H9 (cell line): ENCODE results near the gene TMC2. TPM values are rescaled to one million over a fixed set of nuclear protein-coding genes. Genes with fewer than 3 reads are reported as not detected.

Experiments
- DNase-seq: peaks from one replicate; pipeline ENCODE4 v3.0.0-alpha.2; 2017
- H2AFZ ChIP-seq: one replicate; pipeline ENCODE4 v1.6.1; 2013; ENCODE audit warnings: mild to moderate bottlenecking, low read length, control low read depth, moderate library complexity
- H2AK5ac ChIP-seq: 2 replicates; pipeline ENCODE4 v1.6.1; 2013; ENCODE audit warnings: low read length, control low read depth, mixed read lengths; ENCODE audit not compliant: insufficient read length
- H2BK120ac ChIP-seq: one replicate; pipeline ENCODE4 v1.6.1; 2013; ENCODE audit warnings: low read depth, mild to moderate bottlenecking, low read length, control low read depth, inconsistent platforms; ENCODE audit not compliant: poor library complexity, severe bottlenecking
- H2BK12ac ChIP-seq: 2 replicates; pipeline ENCODE4 v1.6.1; 2013; ENCODE audit warnings: low read length, control low read depth, mixed read lengths, low read depth; ENCODE audit not compliant: insufficient read length
- H2BK15ac ChIP-seq: 2 replicates; pipeline ENCODE4 v1.6.1; 2013; ENCODE audit warnings: low read depth, low read length, control low read depth
- H2BK20ac ChIP-seq: one replicate; pipeline ENCODE4 v1.6.1; 2013; ENCODE audit warnings: low read depth, mild to moderate bottlenecking, low read length, control low read depth, inconsistent platforms; ENCODE audit not compliant: poor library complexity, severe bottlenecking
- H2BK5ac ChIP-seq: 2 replicates; pipeline ENCODE4 v1.6.1; 2013; ENCODE audit warnings: low read length, control low read depth, mixed read lengths; ENCODE audit not compliant: insufficient read length
- H3K14ac ChIP-seq: 2 replicates; pipeline ENCODE4 v1.6.1; 2013; ENCODE audit warnings: low read length, control low read depth; ENCODE audit not compliant: insufficient read depth
- H3K18ac ChIP-seq: 2 replicates; pipeline ENCODE4 v1.6.1; 2013; ENCODE audit warnings: low read depth, mild to moderate bottlenecking, mixed read lengths, low read length, control low read depth; ENCODE audit not compliant: insufficient read length
- H3K23ac ChIP-seq: 2 replicates; pipeline ENCODE4 v1.6.1; 2013; ENCODE audit warnings: low read length, control low read depth, mixed read lengths, low read depth; ENCODE audit not compliant: insufficient read length
- H3K23me2 ChIP-seq: 2 replicates; pipeline ENCODE4 v1.6.1; 2013; ENCODE audit warnings: low read depth, mild to moderate bottlenecking, mixed read lengths, low read length, control low read depth; ENCODE audit not compliant: insufficient read length, poor library complexity, severe bottlenecking
- H3K27ac ChIP-seq: 2 replicates; pipeline ENCODE4 v1.5.1; 2013; ENCODE audit warnings: low read length, control low read depth, mixed read lengths, low read depth; ENCODE audit not compliant: insufficient read length
- H3K27me3 ChIP-seq: 2 replicates; pipeline ENCODE4 v1.6.1; 2013; ENCODE audit warnings: low read length, control low read depth, inconsistent platforms; ENCODE audit not compliant: insufficient read depth
- H3K4ac ChIP-seq: 2 replicates; pipeline ENCODE4 v1.6.1; 2013; ENCODE audit warnings: low read depth, mild to moderate bottlenecking, control low read depth, inconsistent platforms, low read length, moderate library complexity
- H3K4me1 ChIP-seq: 2 replicates; pipeline ENCODE4 v1.6.1; 2013; ENCODE audit warnings: low read length, control low read depth, inconsistent platforms; ENCODE audit not compliant: insufficient read depth
- H3K4me2 ChIP-seq: 2 replicates; pipeline ENCODE4 v1.6.1; 2013; ENCODE audit warnings: low read length, control low read depth, mixed read lengths; ENCODE audit not compliant: insufficient read length, insufficient read depth
- H3K56ac ChIP-seq: 2 replicates; pipeline ENCODE4 v1.6.1; 2013; ENCODE audit warnings: low read depth, mild to moderate bottlenecking, mixed read lengths, low read length, control low read depth; ENCODE audit not compliant: insufficient read length
- H3K79me1 ChIP-seq: 2 replicates; pipeline ENCODE4 v1.6.1; 2013; ENCODE audit warnings: low read depth, mild to moderate bottlenecking, moderate library complexity, low read length, control low read depth, inconsistent platforms; ENCODE audit not compliant: insufficient read depth, poor library complexity, severe bottlenecking
- H3K79me2 ChIP-seq: 2 replicates; pipeline ENCODE4 v1.6.1; 2013; ENCODE audit warnings: low read length, control low read depth, inconsistent platforms; ENCODE audit not compliant: insufficient read depth
- H3K9ac ChIP-seq: 2 replicates; pipeline ENCODE4 v1.6.1; 2013; ENCODE audit warnings: low read length, control low read depth, mixed read lengths; ENCODE audit not compliant: insufficient read length; ENCODE audit errors: extremely low read depth
- H3K9me3 ChIP-seq: one replicate; pipeline ENCODE4 v1.6.1; 2013; ENCODE audit warnings: low read depth, low read length, inconsistent platforms; ENCODE audit not compliant: control insufficient read depth
- H3T11ph ChIP-seq: one replicate; pipeline ENCODE4 v1.6.1; 2013; ENCODE audit warnings: mild to moderate bottlenecking, low read length, control low read depth, inconsistent platforms
- H4K20me1 ChIP-seq: one replicate; pipeline ENCODE4 v1.6.1; 2013; ENCODE audit not compliant: control insufficient read depth, insufficient read length, insufficient read depth
- H4K5ac ChIP-seq: 2 replicates; pipeline ENCODE4 v1.6.1; 2013; ENCODE audit warnings: low read depth, mild to moderate bottlenecking, mixed read lengths, low read length, control low read depth; ENCODE audit not compliant: insufficient read length
- H4K8ac ChIP-seq: replicated peaks from 2 replicates; pipeline ENCODE4 v1.6.1; 2013; ENCODE audit warnings: low read length, control low read depth, mixed read lengths, low read depth; ENCODE audit not compliant: insufficient read length
- H4K91ac ChIP-seq: 2 replicates; pipeline ENCODE4 v1.6.1; 2013; ENCODE audit warnings: low read depth, mild to moderate bottlenecking, moderate library complexity, mixed read lengths, low read length, control low read depth; ENCODE audit not compliant: insufficient read length
- H3K27ac Mint-ChIP-seq, 3 experiments: 2 replicates in 2 of 3; 3 replicates in 1 of 3; pipeline ENCODE4 v1.8.0; 2020 to 2021; ENCODE audit warnings: mixed read lengths in 3 of 3, mild to moderate bottlenecking in 1 of 3, moderate library complexity in 1 of 3
- H3K27me3 Mint-ChIP-seq: 2 replicates; pipeline ENCODE4 v1.8.0; 2021; ENCODE audit warnings: low read depth, mild to moderate bottlenecking, moderate library complexity, mixed read lengths
- H3K36me3 Mint-ChIP-seq, 3 experiments: 2 replicates in 2 of 3; 3 replicates in 1 of 3; pipeline ENCODE4 v1.8.0; 2020 to 2021; ENCODE audit warnings: low read depth in 3 of 3, mixed read lengths in 3 of 3; ENCODE audit not compliant: insufficient read depth in 1 of 3
- H3K4me1 Mint-ChIP-seq, 2 experiments: 2 replicates each; pipeline ENCODE4 v1.8.0; 2020; ENCODE audit warnings: mixed read lengths in 2 of 2
- H3K4me3 Mint-ChIP-seq, 2 experiments: 2 replicates in 1 of 2; 3 replicates in 1 of 2; pipeline ENCODE4 v1.8.0; 2020 to 2021; ENCODE audit warnings: mild to moderate bottlenecking in 2 of 2, mixed read lengths in 2 of 2, moderate library complexity in 1 of 2
- H3K9me3 Mint-ChIP-seq, 2 experiments: 2 replicates in 1 of 2; 3 replicates in 1 of 2; pipeline ENCODE4 v1.8.0; 2020; ENCODE audit warnings: mild to moderate bottlenecking in 2 of 2, mixed read lengths in 2 of 2, moderate library complexity in 1 of 2
- WGBS: extraction: QIAGEN DNeasy Blood & Tissue Kit; methylation state at CpG from one replicate; pipeline ENCODE4 v1.1.7; 2013; ENCODE audit warnings: missing lambda C conversion rate, low lambda C conversion rate, mixed read lengths; ENCODE audit not compliant: insufficient read length; ENCODE audit errors: extremely low coverage; 5-methylcytosine and 5-hydroxymethylcytosine counted together
- total RNA-seq: library from RNA; stranded (reverse); gene quantifications from 2 replicates; pipeline ENCODE4 v1.2.1, GENCODE V29; 2021
- TF ChIP-seq, protein P1 (sequence below): fragments of 200-600 bp; sonication (generic); conservative IDR thresholded peaks from 3 replicates; pipeline ENCODE4 v1.8.0; 2021; ENCODE audit warnings: antibody characterized with exemption, mild to moderate bottlenecking

Gene TMC2
- total RNA-seq, 1 experiment from 2014 or later, result not detected

DNA sequence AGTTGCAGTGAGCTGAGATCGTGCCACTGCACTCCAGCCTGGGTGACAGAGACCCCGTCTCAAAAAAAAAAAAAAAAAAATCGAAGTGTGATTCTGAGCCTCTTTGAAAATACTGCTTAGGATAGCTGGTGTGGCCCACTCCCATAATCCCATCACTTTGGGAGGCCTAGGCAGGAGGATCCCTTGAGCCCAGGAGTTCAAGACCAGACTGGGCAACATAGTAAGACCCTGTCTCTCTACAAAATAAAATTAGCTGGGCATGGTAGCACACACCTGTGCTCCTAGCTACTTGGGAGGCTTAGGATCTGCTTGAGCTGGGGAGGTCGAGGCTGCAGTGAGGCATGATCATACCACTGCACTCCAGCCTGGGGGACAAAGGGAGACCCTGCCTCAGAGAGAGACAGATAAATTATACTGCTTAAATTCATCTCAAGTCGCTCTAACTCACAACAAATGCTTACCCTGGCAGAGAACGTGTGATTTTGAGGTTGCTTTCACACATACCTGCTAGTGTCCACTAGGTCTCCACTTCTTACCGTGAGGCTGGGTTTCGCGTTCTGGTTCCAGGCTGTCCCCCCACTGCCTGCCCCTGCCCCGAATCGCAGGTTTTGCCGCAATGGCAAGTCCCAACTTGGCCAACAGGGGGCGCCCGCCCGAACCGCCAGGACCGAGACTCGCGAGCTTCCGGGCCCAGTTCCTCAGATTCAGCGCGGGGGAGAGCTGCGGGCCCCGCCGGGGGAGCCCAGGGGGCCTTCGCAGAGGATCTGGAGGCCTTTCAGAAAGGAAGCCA lies 12.3 kb upstream of the TMC2 start:
- no peaks in the 10 kb centered on the region for H3K4me1 ChIP-seq
- no peaks in the 10 kb centered on the region for H3K79me2 ChIP-seq
- no peak overlapping the region for H3K18ac ChIP-seq
- no peak overlapping the region for H4K5ac ChIP-seq
- H3K56ac ChIP-seq, result no peak overlapping the region
- H3K4me2 ChIP-seq, result peak overlapping the region; percentile 9
- no peaks in the 10 kb centered on the region; a peak in 1 of 7 replicates for H3K36me3 Mint-ChIP-seq
- no peak overlapping the region for H2BK120ac ChIP-seq
- H3K27ac Mint-ChIP-seq, result no peak overlapping the region
- H2BK15ac ChIP-seq, result no peak overlapping the region
- no CpG with 5 or more reads among the region's 26 CpGs for WGBS
- H4K20me1 ChIP-seq, result no peaks in the 10 kb centered on the region
- H3K14ac ChIP-seq, result no peak overlapping the region
- no peak overlapping the region for H2BK5ac ChIP-seq
- no peak overlapping the region for H2BK20ac ChIP-seq
- H2BK12ac ChIP-seq, result no peak overlapping the region
- TF ChIP-seq, protein P1, sequence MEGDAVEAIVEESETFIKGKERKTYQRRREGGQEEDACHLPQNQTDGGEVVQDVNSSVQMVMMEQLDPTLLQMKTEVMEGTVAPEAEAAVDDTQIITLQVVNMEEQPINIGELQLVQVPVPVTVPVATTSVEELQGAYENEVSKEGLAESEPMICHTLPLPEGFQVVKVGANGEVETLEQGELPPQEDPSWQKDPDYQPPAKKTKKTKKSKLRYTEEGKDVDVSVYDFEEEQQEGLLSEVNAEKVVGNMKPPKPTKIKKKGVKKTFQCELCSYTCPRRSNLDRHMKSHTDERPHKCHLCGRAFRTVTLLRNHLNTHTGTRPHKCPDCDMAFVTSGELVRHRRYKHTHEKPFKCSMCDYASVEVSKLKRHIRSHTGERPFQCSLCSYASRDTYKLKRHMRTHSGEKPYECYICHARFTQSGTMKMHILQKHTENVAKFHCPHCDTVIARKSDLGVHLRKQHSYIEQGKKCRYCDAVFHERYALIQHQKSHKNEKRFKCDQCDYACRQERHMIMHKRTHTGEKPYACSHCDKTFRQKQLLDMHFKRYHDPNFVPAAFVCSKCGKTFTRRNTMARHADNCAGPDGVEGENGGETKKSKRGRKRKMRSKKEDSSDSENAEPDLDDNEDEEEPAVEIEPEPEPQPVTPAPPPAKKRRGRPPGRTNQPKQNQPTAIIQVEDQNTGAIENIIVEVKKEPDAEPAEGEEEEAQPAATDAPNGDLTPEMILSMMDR, result peak; percentile 97
- H4K91ac ChIP-seq, result no peak overlapping the region
- peak overlapping the region; percentile 79 to 91 for H3K4me3 Mint-ChIP-seq
- no peak overlapping the region for H3K4ac ChIP-seq
- peak; percentile 90 for DNase-seq
- H3K9ac ChIP-seq, result no peak overlapping the region
- H3K23me2 ChIP-seq, result peaks cover 6% of the 10 kb centered on the region
- H2AFZ ChIP-seq, result no peak overlapping the region
- no peaks in the 10 kb centered on the region for H3K79me1 ChIP-seq
- H3K27me3 Mint-ChIP-seq, result peaks cover 96% of the 10 kb centered on the region
- H3K23ac ChIP-seq, result no peak overlapping the region
- H3K9me3 Mint-ChIP-seq, result no peaks in the 10 kb centered on the region; a peak in 1 of 5 replicates
- H3T11ph ChIP-seq, result no peak overlapping the region
- no peak overlapping the region for H4K8ac ChIP-seq
- H3K27me3 ChIP-seq, result peaks cover 28% of the 10 kb centered on the region
- peaks cover 3% of the 10 kb centered on the region in 2 experiments for H3K4me1 Mint-ChIP-seq
- no peak overlapping the region for H3K27ac ChIP-seq
- H3K9me3 ChIP-seq, result no peaks in the 10 kb centered on the region
- no peak overlapping the region for H2AK5ac ChIP-seq
